Measurements from ENCODE around the gene MAGEA9B. TPM values are rescaled to one million over a fixed set of nuclear protein-coding genes. Genes with fewer than 3 reads are reported as not detected.
"Not testable (repeated sequence)": the region's sequence is repeated elsewhere in the genome, so short reads cannot be mapped to it uniquely, and the experiment has no call there.

The MAGEA9B gene
- total and polyA plus RNA-seq, 2 experiments from 2014 or later = 0.33 TPM; not detected in 1

DNA sequence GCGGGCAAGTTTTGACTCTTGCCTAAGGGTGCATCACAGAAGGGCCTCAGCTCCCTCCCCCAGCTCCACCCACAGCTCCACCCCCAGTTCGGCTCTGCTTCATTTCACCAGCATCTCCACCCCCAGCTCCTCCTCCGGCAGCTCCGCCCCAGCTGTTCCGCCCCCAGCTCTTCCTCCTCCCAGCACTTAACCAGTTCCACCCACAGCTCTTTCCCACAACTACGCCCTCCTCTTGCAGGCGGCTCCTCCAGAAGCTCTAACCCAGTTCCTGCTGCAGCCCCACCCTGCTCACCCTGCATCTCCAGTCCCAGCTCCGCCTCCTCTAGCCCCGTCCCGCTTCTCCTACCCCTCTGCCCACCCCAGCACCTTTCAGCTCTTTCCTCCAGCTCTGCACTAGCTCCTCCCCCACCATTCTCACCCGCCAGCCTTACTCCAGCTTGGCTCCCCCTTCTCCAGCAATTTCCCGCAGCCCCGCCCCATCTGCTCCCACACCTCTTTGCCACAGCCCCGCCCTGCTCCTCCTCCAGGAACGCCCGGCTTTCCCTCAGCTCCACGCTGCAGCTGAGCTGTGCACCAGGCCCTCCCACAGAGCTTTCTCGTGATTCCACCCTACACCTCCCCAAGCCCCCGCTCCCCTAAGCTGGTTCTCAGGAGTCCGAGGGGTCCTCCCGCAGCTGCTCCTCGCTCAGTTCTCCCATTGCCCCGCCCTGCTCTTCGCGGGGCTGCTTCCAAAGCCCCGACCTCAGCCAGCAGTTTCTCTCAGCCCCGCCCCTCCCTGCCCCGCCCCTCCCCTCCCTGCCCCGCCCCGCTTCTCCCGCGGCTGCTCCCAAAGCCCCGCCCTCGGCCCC, 47.8 kb downstream of the MAGEA9B start:
- Histone ChIP-seq H3K4me1 (ENCODE audit: insufficient read depth) (no peaks in the 10 kb centered on the region), H3K27me3 (no peaks in the 10 kb centered on the region), H3K27ac (peak overlapping the region; percentile 84), H2AFZ (no peak overlapping the region), H3K4me2 (peak overlapping the region; percentile 77), H3K9me3 (ENCODE audit: low read depth) (no peaks in the 10 kb centered on the region), H3K4me3 (peak overlapping the region; percentile 58), H3K9me2 (replicated peaks; ENCODE audit: insufficient read depth) (no peaks in the 10 kb centered on the region), H3K36me3 (replicated peaks; ENCODE audit: insufficient read depth, low read depth) (no peaks in the 10 kb centered on the region), H3K79me2 (no peaks in the 10 kb centered on the region), H4K20me1 (ENCODE audit: insufficient read depth, poor library complexity, severe bottlenecking) (no peaks in the 10 kb centered on the region)
- peak; percentile 90 for DNase-seq (ENCODE audit: low spot score)
- WGBS (ENCODE audit: low lambda C conversion rate, missing lambda C conversion rate) = 49% methylated on average over 20 of the region's 34 CpGs
- TF ChIP-seq EZH2phosphoT487 (IDR thresholded peaks at IDR 0.05; ENCODE audit: low read depth, severe bottlenecking, unreplicated experiment) (no peak), EZH2 (IDR thresholded peaks at IDR 0.05; ENCODE audit: borderline replicate concordance) (no peak)
- TF ChIP-seq, protein P1, sequence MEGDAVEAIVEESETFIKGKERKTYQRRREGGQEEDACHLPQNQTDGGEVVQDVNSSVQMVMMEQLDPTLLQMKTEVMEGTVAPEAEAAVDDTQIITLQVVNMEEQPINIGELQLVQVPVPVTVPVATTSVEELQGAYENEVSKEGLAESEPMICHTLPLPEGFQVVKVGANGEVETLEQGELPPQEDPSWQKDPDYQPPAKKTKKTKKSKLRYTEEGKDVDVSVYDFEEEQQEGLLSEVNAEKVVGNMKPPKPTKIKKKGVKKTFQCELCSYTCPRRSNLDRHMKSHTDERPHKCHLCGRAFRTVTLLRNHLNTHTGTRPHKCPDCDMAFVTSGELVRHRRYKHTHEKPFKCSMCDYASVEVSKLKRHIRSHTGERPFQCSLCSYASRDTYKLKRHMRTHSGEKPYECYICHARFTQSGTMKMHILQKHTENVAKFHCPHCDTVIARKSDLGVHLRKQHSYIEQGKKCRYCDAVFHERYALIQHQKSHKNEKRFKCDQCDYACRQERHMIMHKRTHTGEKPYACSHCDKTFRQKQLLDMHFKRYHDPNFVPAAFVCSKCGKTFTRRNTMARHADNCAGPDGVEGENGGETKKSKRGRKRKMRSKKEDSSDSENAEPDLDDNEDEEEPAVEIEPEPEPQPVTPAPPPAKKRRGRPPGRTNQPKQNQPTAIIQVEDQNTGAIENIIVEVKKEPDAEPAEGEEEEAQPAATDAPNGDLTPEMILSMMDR (IDR thresholded peaks at IDR 0.05; ENCODE audit: poor library complexity) = no peak

DNA sequence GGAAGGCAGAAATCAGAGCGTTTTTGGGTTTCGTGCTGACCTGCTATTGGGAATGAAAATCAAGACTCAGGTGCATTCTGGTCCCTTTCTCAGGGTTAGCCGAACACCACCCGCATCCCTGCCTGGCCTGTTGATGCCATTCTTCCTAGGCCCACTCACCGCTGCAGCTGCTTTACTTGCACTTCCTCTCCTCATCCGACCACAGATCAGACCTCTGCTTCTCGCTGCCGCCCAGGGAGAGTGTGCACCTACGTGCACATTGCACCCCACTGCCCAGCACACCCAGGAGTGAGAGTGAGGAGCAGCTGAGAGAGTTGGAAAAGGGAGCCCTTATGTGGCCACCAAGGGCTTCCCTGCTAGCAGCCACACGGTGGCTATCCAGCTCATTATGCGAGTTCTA, 49.8 kb downstream of the MAGEA9B start:
- H4K20me1 ChIP-seq (ENCODE audit: insufficient read depth, poor library complexity, severe bottlenecking); H3K4me2 ChIP-seq; H3K79me2 ChIP-seq; H3K4me1 ChIP-seq (ENCODE audit: insufficient read depth); H3K27ac ChIP-seq; H3K9me3 ChIP-seq (ENCODE audit: low read depth); H3K9me2 ChIP-seq (replicated peaks; ENCODE audit: insufficient read depth); H2AFZ ChIP-seq; H3K36me3 ChIP-seq (replicated peaks; ENCODE audit: insufficient read depth, low read depth); H3K4me3 ChIP-seq; DNase-seq (ENCODE audit: low spot score); H3K27me3 ChIP-seq: not testable (repeated sequence)
- WGBS (ENCODE audit: low lambda C conversion rate, missing lambda C conversion rate) = 88% methylated on average over 9 of the region's 11 CpGs

DNA sequence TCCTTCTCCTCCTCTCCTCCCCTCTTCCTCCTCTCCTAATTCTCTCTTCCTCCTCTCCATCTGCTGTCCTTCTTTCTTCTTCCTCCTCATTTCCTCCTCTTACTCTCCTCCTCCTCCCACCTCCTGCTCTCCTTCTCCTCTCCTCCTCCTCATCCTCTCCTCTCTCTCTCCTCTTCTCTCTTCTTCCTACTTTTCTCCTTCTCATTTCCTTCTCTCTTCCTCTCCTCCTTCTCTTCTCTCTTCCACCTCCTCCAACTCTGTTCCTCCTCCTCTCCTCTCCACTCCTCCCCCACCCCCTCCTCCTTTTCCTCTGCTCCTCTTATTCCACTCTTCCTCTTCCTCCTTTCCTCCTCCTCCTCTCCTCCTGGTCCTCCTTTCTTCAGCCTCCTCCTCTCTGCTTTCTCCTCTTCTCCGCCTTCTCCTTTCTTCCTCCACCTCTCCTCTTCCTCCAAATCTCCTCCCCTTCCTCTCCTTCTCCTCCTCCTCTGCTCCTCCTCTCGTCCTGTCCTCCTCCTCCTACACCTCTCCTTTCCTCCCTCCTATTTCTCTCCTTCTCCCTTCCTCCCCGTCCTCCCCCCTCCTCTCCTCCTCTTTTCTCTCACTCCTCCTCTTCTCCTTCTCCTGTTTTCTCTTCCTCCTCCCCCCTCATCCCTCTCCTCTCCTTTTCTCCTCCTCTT, 52.2 kb downstream of the MAGEA9B start:
- not testable (repeated sequence) for H3K9me3 ChIP-seq (ENCODE audit: low read depth); H3K36me3 ChIP-seq (replicated peaks; ENCODE audit: insufficient read depth, low read depth); H3K4me1 ChIP-seq (ENCODE audit: insufficient read depth); DNase-seq (ENCODE audit: low spot score); H3K9me2 ChIP-seq (replicated peaks; ENCODE audit: insufficient read depth); H2AFZ ChIP-seq; H3K4me3 ChIP-seq; H3K79me2 ChIP-seq; H4K20me1 ChIP-seq (ENCODE audit: insufficient read depth, poor library complexity, severe bottlenecking); H3K27me3 ChIP-seq; H3K27ac ChIP-seq; H3K4me2 ChIP-seq
- no CpG with 5 or more reads among the region's 3 CpGs for WGBS (ENCODE audit: low lambda C conversion rate, missing lambda C conversion rate)

DNA sequence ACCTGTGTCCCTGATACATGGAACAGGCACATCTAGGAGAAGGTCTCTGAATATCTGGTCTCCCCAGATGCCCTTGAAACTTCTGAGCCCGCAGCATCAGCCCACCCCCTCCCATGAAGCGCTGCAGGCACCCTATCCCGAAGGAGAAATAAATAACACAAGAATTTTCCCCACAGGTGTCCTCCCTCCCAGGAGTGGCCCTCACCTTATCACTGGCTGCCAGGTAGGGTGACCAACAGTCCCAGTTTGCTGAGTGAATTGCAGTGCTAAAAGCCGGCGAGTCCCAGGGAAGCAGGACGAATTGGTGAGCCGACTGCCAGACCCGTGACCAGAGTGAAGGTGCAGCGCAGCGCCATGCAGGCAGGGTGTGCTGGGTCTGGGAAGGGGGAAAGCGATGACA, 53.3 kb downstream of the MAGEA9B start:
- H4K20me1 ChIP-seq (ENCODE audit: insufficient read depth, poor library complexity, severe bottlenecking); H3K9me2 ChIP-seq (replicated peaks; ENCODE audit: insufficient read depth); H3K4me1 ChIP-seq (ENCODE audit: insufficient read depth); H3K4me3 ChIP-seq; H3K27ac ChIP-seq; H2AFZ ChIP-seq; DNase-seq (ENCODE audit: low spot score); H3K9me3 ChIP-seq (ENCODE audit: low read depth); H3K27me3 ChIP-seq; H3K4me2 ChIP-seq; H3K36me3 ChIP-seq (replicated peaks; ENCODE audit: insufficient read depth, low read depth); H3K79me2 ChIP-seq: not testable (repeated sequence)
- WGBS (ENCODE audit: low lambda C conversion rate, missing lambda C conversion rate) = 95% methylated on average over 9 of the region's 11 CpGs

DNA sequence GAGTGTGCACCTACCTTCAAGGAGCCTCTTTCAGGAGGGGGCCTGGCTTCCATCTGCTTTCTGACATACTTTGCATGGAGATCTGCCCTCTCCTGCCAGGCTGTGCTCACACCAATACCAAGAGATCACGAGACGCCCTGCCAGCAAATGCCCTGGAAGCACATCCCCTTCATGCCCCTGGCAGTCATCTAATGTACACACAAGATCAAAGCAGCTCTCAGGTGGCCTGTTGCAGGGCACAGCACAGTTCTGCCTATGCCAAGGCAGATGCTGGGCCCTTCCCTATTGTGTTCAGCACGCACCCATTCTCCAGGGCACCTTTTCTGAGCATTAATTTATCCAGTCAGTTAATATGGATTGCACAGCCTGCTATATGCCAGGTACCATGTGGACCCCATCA, 54.4 kb downstream of the MAGEA9B start:
- not testable (repeated sequence) for H3K27me3 ChIP-seq; H3K4me2 ChIP-seq; H3K9me3 ChIP-seq (ENCODE audit: low read depth); H2AFZ ChIP-seq; H3K9me2 ChIP-seq (replicated peaks; ENCODE audit: insufficient read depth); DNase-seq (ENCODE audit: low spot score); H3K4me1 ChIP-seq (ENCODE audit: insufficient read depth); H3K79me2 ChIP-seq; H3K27ac ChIP-seq; H3K4me3 ChIP-seq; H3K36me3 ChIP-seq (replicated peaks; ENCODE audit: insufficient read depth, low read depth); H4K20me1 ChIP-seq (ENCODE audit: insufficient read depth, poor library complexity, severe bottlenecking)
- 67% methylated on average over 1 of the region's 3 CpGs for WGBS (ENCODE audit: low lambda C conversion rate, missing lambda C conversion rate)

Other genes starting within 250 kb of the MAGEA9B start
- gene IDS, start 82.2 kb downstream of the MAGEA9B start, total RNA-seq = 25.4 and 30.6 TPM in 2 replicates
- gene IDS, start 82.2 kb downstream of the MAGEA9B start, polyA plus RNA-seq = 33.7 and 42.7 TPM in 2 replicates
- gene EOLA1, start 46.4 kb downstream of the MAGEA9B start, total RNA-seq = 13.4 and 19.6 TPM in 2 replicates
- gene EOLA1, start 46.4 kb downstream of the MAGEA9B start, polyA plus RNA-seq = 9.1 and 14.6 TPM in 2 replicates
- not detected in 2 replicates for gene HSFX3, start 37.5 kb downstream of the MAGEA9B start, total RNA-seq
- gene HSFX3, start 37.5 kb downstream of the MAGEA9B start, polyA plus RNA-seq = not detected in 2 replicates
- not detected in 2 replicates for gene HSFX2, start 7.9 kb upstream of the MAGEA9B start, total RNA-seq
- 0.53 and 1.1 TPM in 2 replicates for gene HSFX2, start 7.9 kb upstream of the MAGEA9B start, polyA plus RNA-seq
- gene TMEM185A, start 44.3 kb upstream of the MAGEA9B start, total RNA-seq = 40.9 and 45.7 TPM in 2 replicates
- gene TMEM185A, start 44.3 kb upstream of the MAGEA9B start, polyA plus RNA-seq = 45.6 and 51.6 TPM in 2 replicates
- gene MAGEA11, start 124.6 kb upstream of the MAGEA9B start, total RNA-seq = not detected in 2 replicates
- gene MAGEA11, start 124.6 kb upstream of the MAGEA9B start, polyA plus RNA-seq = not detected in 2 replicates
- gene HSFX1, start 186.6 kb upstream of the MAGEA9B start, total RNA-seq = 0.80 and 2.3 TPM in 2 replicates
- 0.45 and 1.1 TPM in 2 replicates for gene HSFX1, start 186.6 kb upstream of the MAGEA9B start, polyA plus RNA-seq
- not detected in 2 replicates for gene MAGEA9, start 194.5 kb upstream of the MAGEA9B start, total RNA-seq
- gene MAGEA9, start 194.5 kb upstream of the MAGEA9B start, polyA plus RNA-seq = not detected in 2 replicates

All from hepatocyte (in vitro differentiated cells).